ENCODE data around the gene HAP1. TPM values are rescaled to one million over a fixed set of nuclear protein-coding genes. Genes with fewer than 3 reads are reported as not detected.

Gene HAP1
- total RNA-seq, 4 donors from 2014 or later: 0.75 to 1.8 (median 1.1) TPM

- intact Hi-C loops (cut with DNase I; ENCODE audit: low total_unique reads): loop anchor here (2.0 kb wide), 1 partner anchor 66 kb away; no protein-coding TSS in a partner anchor
- WGBS, 2 donors: 53 to 65% methylated on average over 17 of the region's 17 CpGs
- no peak overlapping the region for H3K4me3 ChIP-seq (ENCODE audit: low read depth, poor library complexity, severe bottlenecking)
- no peak for DNase-seq (ENCODE audit: low spot score in 2 of 2)
- TF ChIP-seq, protein P1, sequence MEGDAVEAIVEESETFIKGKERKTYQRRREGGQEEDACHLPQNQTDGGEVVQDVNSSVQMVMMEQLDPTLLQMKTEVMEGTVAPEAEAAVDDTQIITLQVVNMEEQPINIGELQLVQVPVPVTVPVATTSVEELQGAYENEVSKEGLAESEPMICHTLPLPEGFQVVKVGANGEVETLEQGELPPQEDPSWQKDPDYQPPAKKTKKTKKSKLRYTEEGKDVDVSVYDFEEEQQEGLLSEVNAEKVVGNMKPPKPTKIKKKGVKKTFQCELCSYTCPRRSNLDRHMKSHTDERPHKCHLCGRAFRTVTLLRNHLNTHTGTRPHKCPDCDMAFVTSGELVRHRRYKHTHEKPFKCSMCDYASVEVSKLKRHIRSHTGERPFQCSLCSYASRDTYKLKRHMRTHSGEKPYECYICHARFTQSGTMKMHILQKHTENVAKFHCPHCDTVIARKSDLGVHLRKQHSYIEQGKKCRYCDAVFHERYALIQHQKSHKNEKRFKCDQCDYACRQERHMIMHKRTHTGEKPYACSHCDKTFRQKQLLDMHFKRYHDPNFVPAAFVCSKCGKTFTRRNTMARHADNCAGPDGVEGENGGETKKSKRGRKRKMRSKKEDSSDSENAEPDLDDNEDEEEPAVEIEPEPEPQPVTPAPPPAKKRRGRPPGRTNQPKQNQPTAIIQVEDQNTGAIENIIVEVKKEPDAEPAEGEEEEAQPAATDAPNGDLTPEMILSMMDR (IDR thresholded peaks at IDR 0.05): no peak
- TF ChIP-seq POLR2A (IDR thresholded peaks at IDR 0.05): no peak
These were observed 2.7 kb upstream of the HAP1 start for GRCh38 chr17:41736983-41737679.

- no peak overlapping the region for H3K4me3 ChIP-seq (ENCODE audit: low read depth, poor library complexity, severe bottlenecking)
- DNase-seq (ENCODE audit: low spot score in 2 of 2): no peak
- TF ChIP-seq POLR2A (IDR thresholded peaks at IDR 0.05): no peak
- TF ChIP-seq, protein P1 (IDR thresholded peaks at IDR 0.05): no peak
- intact Hi-C loops (cut with DNase I; ENCODE audit: low total_unique reads): loop anchor here (2.0 kb wide), 1 partner anchor 67 kb away; no protein-coding TSS in a partner anchor
- WGBS, 2 donors: 90 to 95% methylated on average over 4 of the region's 4 CpGs
These were observed 1.3 kb upstream of the HAP1 start for GRCh38 chr17:41735744-41736143.

GRCh38 chr17:41734949-41735313 is 488 bp upstream of the HAP1 start:
- H3K4me3 ChIP-seq (ENCODE audit: low read depth, poor library complexity, severe bottlenecking): no peak overlapping the region
- no peak for DNase-seq (ENCODE audit: low spot score in 2 of 2)
- 1 to 3% methylated on average over 14 to 17 of the region's 23 CpGs for WGBS, 2 donors
- no peak for TF ChIP-seq POLR2A (IDR thresholded peaks at IDR 0.05)
- TF ChIP-seq, protein P1 (IDR thresholded peaks at IDR 0.05): no peak
- intact Hi-C loops (cut with DNase I; ENCODE audit: low total_unique reads): no loop called here

GRCh38 chr17:41733348-41734138 is 900 bp downstream of the HAP1 start:
- no peak for DNase-seq (ENCODE audit: low spot score in 2 of 2)
- intact Hi-C loops (cut with DNase I; ENCODE audit: low total_unique reads): no loop called here
- 17 to 19% methylated on average over 35 to 37 of the region's 40 CpGs for WGBS, 2 donors

GRCh38 chr17:41731836-41732235 is 2.6 kb downstream of the HAP1 start:
- WGBS, 2 donors: 52 to 73% methylated on average over 3 of the region's 3 CpGs
- TF ChIP-seq POLR2A (IDR thresholded peaks at IDR 0.05): no peak
- TF ChIP-seq, protein P1 (IDR thresholded peaks at IDR 0.05): no peak
- no peak for DNase-seq (ENCODE audit: low spot score in 2 of 2)
- intact Hi-C loops (cut with DNase I; ENCODE audit: low total_unique reads): no loop called here
- no peak overlapping the region for H3K4me3 ChIP-seq (ENCODE audit: low read depth, poor library complexity, severe bottlenecking)

More at GRCh38 chr17:41733348-41734138, 900 bp downstream of the HAP1 start:
- H3K4me3 ChIP-seq (ENCODE audit: low read depth, poor library complexity, severe bottlenecking): no peak overlapping the region
- TF ChIP-seq, protein P1 (IDR thresholded peaks at IDR 0.05): no peak
- TF ChIP-seq POLR2A (IDR thresholded peaks at IDR 0.05): no peak
